ENCODE results near the gene IFNL2. TPM values are rescaled to one million over a fixed set of nuclear protein-coding genes. Genes with fewer than 3 reads are reported as not detected.

The IFNL2 gene
- total and polyA plus RNA-seq, 2 of the 4 experiments (the other 2 are of a cell fraction), result not detected

- Histone ChIP-seq H4K20me1 (ENCODE audit: insufficient read depth, low read length) (no peaks in the 10 kb centered on the region), H3K4me2 (ENCODE audit: low read depth, low read length) (no peak overlapping the region), H3K14ac (replicated peaks; ENCODE audit: low read depth, low read length) (no peak overlapping the region), H3K9ac (ENCODE audit: low read depth, low read length) (no peak overlapping the region), H3K56ac (ENCODE audit: extremely low read depth, insufficient read depth, low read length) (no peak overlapping the region), H2BK120ac (ENCODE audit: low read depth, low read length) (no peak overlapping the region), H2BK15ac (ENCODE audit: low read depth, low read length) (no peak overlapping the region), H3K23ac (ENCODE audit: low read depth, low read length) (no peak overlapping the region), H3K27ac (ENCODE audit: insufficient read depth, low read length) (no peak overlapping the region), H2BK5ac (ENCODE audit: low read depth, low read length, poor library complexity, severe bottlenecking) (no peak overlapping the region), H3K27me3 (ENCODE audit: control insufficient read depth, insufficient read depth, low read length) (peaks cover 31% of the 10 kb centered on the region), H3K18ac (ENCODE audit: low read depth, low read length) (no peak overlapping the region), H2AK5ac (ENCODE audit: low read depth, low read length) (no peak overlapping the region), H4K8ac (ENCODE audit: low read depth in 2 of 2, low read length in 2 of 2) (no peak overlapping the region), H3K9me1 (ENCODE audit: insufficient read depth, low read length) (no peaks in the 10 kb centered on the region), H3K4ac (ENCODE audit: low read depth, low read length) (no peak overlapping the region), H2BK20ac (ENCODE audit: low read depth, low read length) (no peak overlapping the region), H2AK9ac (replicated peaks; ENCODE audit: low read depth, low read length, poor library complexity) (no peak overlapping the region), H3K9me3 (ENCODE audit: control insufficient read depth, insufficient read depth, low read length) (no peaks in the 10 kb centered on the region), H3K79me1 (ENCODE audit: low read depth in 1 of 2, low read length in 2 of 2) (no peaks in the 10 kb centered on the region), H4K91ac (ENCODE audit: insufficient read depth, low read depth, low read length) (no peak overlapping the region), H2AFZ (replicated peaks; ENCODE audit: low read length, poor library complexity) (no peak overlapping the region), H3K36me3 (ENCODE audit: control insufficient read depth, insufficient read depth, low read length) (no peaks in the 10 kb centered on the region), H4K5ac (ENCODE audit: low read depth, low read length) (no peak overlapping the region), H3K4me1 (ENCODE audit: control insufficient read depth, insufficient read depth, low read length) (no peaks in the 10 kb centered on the region), H3K4me3 (ENCODE audit: insufficient read depth, low read depth, low read length) (no peak overlapping the region)
- WGBS, 2 experiments (ENCODE audit: extremely low coverage in 2 of 2, insufficient read length in 1 of 2), result no CpG with 5 or more reads among the region's 17 CpGs
- intact Hi-C loops (cut with micrococcal nuclease) (no loop called here), in situ Hi-C loops (cut with MboI; ENCODE audit: low sequenced_read_pairs) (no loop called here), dilution Hi-C loops (cut with HindIII; ENCODE audit: low sequenced_read_pairs, unreplicated experiment) (no loop called here)
- ATAC-seq (ENCODE audit: low read depth) (no peak), DNase-seq (no peak)
- TF ChIP-seq FOS (IDR thresholded peaks at IDR 0.05; ENCODE audit: low read depth, low read length) (no peak), BHLHE40 (IDR thresholded peaks at IDR 0.05; ENCODE audit: low read depth, low read length) (no peak), NFE2L2 (IDR thresholded peaks at IDR 0.05; ENCODE audit: low read depth, low read length) (no peak), MAFK (IDR thresholded peaks at IDR 0.05; ENCODE audit: low read depth, low read length) (no peak), SMC3 (IDR thresholded peaks at IDR 0.05; ENCODE audit: low read depth, low read length) (no peak), RFX5 (IDR thresholded peaks at IDR 0.05; ENCODE audit: low read depth, low read length) (no peak), RAD21 (IDR thresholded peaks at IDR 0.05; ENCODE audit: low read length) (no peak), MXI1 (IDR thresholded peaks at IDR 0.05; ENCODE audit: borderline replicate concordance, low read depth, low read length) (no peak), RCOR1 (IDR thresholded peaks at IDR 0.05; ENCODE audit: insufficient replicate concordance, low read length) (no peak), MAZ (IDR thresholded peaks at IDR 0.05; ENCODE audit: borderline replicate concordance, low read depth, low read length) (no peak), ELK1 (IDR thresholded peaks at IDR 0.05; ENCODE audit: borderline replicate concordance, low read depth, low read length) (no peak)
- CTCF ChIA-PET, result no interaction called here
- POLR2A ChIA-PET (ENCODE audit: unreplicated experiment), result no interaction called here
- BruUV-seq (replicated peaks), result no TSS peak
These were observed 29.9 kb downstream of the IFNL2 start for GRCh38 chr19:39297931-39298634.
